Stimulated activated CD8-positive, alpha-beta memory T cell treated with anti-CD3 and anti-CD28 coated beads, Interleukin-7, amount 100 ng/mL, for 1 hour (primary cell): ENCODE data around the gene CTIF.

Experiments used
- DNase-seq, 2 donors: peaks; one replicate each; pipeline ENCODE4 v3.0.0-alpha.2; 2020; ENCODE audit warnings: low read depth in 2 of 2

The CTIF gene

DNA sequence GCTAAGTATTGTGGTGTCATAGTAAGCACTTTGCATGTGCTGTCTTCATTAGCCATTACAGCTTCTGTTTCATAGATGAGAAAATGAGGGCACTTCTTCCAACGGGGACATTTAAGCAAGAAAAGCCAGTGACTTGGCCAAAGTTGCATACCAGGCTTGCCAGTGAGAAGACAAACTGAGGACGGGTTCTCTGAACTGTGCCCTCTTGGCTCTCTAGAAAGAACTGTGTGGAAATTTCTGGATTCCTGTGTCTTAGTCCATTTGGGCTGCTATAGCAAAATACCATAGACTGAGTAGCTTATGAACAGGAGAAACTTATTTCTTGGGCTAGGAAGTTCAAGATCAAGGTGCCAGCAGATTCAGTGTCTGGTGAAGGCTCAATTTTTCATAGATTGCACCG is 13.3 kb downstream of the CTIF start:
- no peak for DNase-seq

DNA sequence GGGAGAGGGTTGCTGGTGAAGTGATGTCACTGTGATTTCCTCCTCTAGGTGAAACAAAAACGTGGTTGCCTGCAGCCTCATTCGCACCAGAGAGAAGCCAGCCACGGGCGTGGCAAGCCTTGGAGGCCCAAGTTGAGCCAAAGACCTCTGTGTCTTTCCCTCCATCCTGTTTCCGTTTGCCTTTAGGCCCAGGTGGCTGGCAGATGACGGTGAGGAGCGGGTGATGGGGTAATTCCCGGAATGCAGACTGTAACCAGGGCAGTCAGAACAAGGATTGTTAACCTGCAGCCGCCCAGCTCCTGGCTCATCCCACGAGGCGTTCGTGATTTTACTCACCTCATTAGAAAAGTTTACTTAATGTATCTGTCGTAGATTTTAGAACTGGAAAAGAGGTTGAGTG is 14.4 kb downstream of the CTIF start:
- no peak for DNase-seq

DNA sequence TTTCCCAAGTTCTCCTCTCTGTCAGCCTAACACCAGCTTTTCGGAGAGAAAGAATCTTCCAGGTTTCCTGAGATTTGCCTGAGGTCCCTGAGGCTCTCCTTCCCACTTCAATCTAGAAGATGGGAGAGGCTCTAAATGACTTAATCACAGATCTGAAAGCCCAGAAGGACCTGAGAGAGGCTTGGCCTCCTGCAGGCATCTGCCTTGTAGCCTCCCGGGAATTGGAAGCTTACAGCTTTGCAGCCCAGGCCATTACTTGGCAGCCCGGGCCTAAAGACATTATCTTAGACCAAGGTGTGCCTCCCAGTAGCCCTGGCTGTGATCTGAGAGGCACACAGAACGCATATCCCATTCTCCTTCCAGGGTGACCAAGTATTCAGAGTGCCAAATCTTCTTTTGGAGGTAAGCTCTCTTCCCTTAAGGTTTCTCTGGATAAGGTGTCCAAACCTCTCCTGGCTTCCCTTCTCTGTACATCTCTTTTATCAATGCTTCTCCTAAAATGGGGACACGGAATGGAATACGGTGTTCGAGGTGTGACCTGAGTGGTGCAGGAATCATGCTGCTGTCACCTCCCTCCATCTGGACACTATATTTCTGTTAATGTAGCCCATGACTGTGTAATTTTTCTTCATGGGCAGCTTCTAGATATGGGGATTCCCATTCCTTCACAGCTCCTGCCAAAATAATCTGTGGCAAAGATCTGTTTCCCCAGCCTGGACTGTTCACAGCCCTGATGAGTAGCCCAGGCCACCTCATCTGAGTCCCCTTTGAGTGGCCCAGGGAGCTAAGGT is 16.0 kb downstream of the CTIF start:
- DNase-seq: no peak

DNA sequence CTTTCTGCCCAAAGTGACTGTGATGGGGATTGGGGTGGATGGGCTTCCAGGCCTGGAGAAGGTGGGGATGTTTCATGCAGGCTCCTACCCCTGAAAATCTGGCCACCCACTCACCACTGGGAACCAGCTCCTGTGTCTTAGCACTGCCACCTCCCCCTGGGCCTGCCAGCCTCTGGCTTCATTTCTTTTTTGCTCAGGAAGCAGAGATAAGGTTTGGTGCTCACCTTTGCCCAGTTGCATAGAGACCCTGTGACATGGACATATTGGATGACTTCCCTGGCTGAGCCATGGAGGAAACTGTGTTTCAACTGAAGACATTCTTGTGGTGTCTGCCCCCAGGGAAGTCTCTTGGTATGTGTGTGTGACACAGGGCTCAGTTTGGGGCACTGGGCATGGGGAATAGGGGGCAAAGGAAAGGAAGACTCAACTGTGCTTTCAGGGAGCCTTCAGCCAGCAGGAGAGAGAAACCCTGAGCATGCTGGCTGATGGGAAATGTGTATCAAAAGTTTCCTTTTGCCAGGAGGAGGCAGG is 16.7 kb downstream of the CTIF start:
- no peak for DNase-seq

DNA sequence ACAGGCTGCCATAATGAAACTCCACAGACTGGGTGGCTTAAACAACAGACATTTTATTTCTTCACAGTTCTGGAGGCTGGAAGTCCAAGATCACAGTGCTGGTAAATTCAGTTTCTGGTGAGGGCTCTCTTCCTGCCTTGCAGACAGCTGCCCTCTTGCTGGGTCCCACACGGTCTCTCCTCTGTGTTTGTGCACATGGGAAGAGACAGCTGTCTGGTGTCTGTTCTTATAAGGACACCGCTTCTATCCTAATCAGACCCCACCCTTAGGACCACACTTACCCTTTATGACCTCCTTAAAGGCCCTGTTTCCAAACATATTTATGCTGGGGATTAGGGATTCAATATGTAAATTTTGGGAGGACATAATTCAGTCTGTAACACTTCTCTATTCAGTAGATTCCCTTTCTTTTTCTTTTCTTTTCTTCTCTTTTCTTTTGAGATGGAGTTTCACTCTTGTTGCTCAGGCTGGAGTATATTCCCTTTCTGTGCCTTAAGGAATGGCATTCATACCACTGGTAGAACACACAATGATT is 18.9 kb downstream of the CTIF start:
- no peak for DNase-seq

DNA sequence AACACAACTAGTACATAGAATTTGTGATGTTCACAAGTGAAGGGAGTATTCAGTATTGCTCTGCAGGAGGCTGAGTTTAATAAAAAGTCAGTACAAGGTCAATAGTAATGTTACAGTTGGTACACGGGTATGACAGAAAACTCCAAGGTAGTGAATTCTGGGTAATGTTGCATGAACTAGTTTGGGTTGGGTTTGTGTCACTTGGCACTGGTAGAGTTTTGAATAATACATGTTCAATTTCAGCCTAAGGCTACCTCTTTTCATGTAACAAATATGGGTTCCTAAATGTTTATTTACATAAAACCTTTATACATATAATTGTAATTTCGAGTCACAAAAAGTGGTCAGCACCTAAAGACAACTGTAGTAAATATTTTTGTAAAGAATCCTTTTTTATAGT is 19.4 kb downstream of the CTIF start:
- DNase-seq: no peak

DNA sequence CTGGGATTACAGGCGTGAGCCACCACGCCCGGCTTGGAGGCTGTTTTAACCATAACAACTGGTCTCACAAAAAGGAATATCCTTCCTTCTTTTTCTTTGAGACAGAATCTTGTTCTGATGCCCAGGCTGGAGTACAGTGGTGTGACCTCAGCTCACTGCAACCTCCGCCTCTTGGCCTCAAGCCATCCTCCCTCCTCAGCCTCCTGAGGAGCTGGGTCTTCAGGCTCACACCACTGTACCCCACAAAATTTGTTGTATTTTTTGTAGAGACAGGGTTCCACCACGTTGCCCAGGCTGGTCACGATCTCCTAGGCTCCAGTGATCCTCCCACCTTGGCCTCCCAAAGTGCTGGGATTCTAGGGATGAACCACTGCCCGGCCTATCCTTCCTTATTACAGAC is 21.7 kb downstream of the CTIF start:
- no peak for DNase-seq

DNA sequence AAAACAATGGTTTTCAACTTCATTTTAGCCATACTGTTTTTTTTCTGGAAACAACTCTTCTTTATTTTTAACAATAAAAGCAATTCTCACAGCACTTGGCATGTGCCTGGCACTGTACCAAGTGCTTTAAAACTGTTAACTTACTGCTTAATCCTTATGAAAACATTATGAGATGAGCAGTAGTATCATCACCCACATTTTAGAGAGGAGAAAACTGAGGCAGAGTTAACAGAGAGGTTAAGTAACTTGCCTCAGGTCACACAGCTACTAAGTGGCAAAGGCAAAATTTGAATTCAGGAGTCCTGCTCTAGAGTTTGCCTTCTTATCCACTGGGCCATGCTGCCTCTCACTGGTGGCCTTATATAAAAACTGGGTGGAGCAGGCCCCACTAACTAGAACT is 23.2 kb downstream of the CTIF start:
- no peak for DNase-seq

DNA sequence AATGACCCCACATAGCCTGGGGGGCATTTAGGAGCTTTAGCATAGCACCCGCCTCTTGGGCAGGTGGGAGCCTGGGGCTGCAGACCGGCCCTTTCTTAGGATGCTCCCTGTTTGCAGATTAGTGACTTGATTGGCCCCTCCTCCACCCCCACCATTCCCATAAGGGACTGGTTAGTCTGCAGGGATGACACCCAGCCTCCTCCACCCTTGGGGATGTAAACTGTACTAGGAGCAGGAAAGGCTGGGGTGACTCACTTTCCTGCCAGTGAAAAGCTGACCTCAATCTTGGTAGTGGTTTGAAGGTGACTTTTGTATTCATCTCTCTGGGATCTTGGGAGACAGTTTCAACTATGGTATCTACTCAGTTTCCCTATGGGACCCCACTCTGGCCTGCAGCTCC is 24.2 kb downstream of the CTIF start:
- DNase-seq: no peak

DNA sequence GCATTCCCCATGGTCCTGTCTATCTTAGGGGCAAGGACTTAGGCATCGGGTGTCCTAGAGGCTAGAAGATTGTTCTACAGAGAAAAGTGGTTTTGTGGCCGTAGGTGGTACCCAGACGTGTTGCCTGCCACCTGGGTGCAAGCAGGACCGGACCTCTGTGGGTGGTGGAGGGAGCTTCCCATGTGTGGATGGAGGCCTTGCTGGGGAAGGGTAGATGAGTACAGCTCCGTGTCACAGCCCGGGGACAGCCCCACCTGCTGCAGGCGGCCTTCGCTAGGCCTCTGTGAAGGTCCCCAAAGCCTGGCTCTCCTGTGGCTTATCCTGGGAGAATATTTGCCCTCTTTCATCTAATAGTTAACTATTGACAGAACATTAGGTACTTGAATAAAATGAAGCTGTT is 25.3 kb downstream of the CTIF start:
- DNase-seq: no peak

DNA sequence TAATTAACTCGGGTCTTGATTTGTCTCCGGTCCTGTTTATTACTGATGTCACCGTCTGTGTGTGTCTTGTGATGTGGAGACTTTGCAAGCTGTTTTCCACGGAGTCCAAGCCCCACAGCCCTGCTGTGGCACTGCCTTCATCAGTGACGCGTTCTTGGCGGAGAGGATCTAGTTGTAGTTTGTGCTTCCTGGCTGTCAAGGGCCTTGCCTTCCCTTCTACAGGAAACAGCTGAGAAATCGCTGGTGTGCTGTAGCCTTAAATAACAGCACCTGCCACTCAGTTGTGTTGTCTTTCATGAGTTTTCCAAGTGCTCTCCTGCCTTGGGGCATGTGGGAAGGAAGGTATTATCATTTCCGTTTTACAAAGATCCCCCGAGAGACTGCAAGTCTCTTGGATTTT is 26.3 kb downstream of the CTIF start:
- no peak for DNase-seq

DNA sequence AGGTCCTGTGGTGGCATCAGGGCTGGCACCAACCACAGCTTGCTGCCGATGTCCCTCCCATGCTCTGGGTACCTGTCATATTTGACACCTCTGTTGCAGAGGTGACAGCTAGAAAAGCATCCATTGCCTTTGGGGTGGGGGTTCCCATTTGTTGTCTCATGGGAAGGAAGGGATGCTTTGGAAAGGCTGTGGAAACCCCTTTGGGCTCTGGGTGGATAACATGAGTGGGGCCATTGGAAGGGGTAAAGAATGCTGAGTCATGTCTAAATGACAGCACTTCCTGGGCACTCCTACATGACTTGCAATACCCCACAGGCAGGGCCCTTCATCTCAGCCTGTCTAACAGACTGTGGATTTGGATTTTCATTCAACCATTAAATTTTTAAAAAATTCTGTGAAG is 27.8 kb downstream of the CTIF start:
- no peak for DNase-seq

DNA sequence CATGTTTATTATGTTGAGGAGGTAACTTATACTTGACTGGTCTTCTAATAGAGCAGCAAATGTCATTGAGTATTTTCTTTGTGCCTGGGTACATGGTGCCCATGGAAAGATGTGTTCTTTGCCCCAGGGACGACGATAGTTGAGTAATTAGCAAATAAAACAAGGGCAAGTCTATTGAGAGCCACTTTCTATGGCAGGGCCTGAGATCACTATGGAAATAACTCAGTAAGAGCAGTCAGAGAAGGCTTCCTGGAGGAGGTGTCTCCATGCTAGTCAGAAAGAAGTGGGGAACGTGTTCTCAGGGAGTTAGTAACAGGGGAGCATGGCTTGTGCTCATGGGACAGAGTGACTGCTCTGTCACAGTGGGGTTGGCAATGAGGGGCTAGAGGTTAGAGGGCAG is 28.6 kb downstream of the CTIF start:
- DNase-seq: no peak

DNA sequence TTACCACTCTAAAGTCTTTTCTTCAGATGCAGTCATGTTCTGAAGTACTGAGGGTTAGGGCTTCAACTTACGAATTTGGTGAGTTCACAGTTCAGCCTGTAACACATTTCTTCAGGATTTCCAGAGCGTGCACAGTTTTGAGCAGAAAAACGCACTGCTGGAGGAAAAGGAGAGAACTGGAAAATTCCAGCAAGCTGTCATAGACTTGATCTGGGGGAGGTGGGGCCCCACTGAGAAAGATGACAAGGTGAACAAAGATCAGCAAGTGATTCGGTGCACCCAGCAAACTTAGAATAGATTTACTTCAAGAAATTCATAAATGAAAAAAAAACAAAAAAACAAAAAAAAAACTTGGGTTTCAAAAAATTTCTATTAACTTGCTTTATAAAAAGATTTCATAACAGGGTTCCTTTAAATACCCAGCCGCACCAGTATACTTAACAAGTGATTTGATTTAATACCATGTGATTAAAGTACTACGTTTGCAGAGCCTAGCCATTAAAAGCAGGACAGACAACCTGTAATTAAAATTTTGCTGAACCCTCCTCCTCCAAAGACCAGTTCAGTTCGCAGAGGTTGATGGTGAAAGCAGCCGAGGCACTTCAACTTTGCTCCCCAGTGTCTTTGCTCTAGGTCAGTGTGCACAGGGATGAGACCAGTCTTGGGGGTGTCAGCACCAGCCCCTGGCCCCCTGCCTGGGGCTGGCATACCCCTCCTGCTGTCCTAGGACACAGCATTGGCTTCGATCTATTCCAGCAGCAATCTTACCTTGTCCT is 30.5 kb downstream of the CTIF start:
- DNase-seq: no peak

DNA sequence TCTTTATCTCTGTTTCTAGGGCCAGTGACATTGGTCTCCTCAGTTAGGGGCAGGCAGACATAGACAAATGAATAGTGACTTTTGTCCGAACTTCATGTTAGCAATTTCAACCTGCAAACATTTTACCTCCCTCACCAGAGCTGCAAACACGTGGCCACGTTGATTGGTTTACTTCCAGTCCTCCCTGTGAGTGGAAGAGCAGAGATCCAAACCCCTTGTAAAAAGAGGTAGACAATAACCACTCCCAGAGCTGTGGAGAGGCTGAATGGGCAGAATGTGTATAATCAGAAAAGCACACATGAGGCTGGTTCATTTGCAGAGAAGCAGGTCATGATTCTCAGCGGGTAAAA is 31.1 kb downstream of the CTIF start:
- DNase-seq: no peak

DNA sequence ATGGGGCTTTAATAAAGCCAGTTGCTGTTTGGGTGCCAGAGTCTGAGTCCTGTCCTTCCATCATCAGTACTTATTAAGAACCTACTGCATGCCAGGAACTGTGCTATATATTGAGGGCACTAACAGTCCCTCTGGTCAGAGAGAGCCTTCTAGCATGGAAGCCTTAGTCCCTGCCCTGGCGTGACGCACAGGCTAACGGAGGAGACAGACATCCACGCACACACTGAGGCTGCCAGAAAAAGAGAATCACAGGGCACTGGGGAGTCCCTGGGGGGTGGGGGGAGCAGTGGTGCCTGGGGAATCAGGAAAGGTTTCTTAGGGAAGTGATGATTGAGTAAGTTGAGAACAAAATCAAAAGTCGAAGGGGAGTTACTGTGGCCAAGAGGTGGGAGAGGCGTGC is 31.5 kb downstream of the CTIF start:
- DNase-seq: no peak

DNA sequence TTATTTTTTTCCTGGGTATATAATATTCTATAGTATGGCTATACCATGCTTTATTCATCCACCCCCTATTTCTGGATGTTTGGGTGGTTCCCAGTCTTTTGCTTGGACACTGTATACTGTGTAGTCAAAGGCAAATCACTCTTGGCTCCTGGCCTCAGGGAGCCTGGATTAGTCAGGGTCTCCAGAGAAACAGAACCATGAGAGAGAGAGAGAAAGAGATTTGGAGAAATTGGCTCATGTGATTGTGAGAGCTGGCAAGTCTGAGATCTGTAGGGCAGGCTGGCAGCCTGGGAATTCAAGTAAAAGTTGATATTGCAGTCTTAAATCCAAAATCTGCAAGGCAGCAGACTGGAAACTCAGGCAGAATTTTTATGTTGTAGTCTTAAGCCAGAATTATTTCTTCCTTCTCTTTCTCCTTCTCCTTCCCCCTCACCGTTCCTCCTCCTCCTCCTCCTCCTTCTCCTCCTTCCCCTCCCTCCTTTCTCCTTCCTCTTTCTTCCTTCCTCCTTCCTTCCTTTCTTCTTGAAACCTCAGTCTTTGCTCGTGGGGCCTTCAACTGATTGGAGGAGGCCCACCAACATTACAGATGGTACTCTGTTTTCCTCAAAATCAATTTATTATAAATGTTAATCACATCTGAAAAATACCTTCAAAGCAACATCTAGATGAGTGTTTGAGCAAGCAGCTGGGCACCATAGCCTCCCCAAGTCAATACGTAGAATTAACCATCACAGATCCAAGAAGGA is 33.0 kb downstream of the CTIF start:
- DNase-seq: no peak

DNA sequence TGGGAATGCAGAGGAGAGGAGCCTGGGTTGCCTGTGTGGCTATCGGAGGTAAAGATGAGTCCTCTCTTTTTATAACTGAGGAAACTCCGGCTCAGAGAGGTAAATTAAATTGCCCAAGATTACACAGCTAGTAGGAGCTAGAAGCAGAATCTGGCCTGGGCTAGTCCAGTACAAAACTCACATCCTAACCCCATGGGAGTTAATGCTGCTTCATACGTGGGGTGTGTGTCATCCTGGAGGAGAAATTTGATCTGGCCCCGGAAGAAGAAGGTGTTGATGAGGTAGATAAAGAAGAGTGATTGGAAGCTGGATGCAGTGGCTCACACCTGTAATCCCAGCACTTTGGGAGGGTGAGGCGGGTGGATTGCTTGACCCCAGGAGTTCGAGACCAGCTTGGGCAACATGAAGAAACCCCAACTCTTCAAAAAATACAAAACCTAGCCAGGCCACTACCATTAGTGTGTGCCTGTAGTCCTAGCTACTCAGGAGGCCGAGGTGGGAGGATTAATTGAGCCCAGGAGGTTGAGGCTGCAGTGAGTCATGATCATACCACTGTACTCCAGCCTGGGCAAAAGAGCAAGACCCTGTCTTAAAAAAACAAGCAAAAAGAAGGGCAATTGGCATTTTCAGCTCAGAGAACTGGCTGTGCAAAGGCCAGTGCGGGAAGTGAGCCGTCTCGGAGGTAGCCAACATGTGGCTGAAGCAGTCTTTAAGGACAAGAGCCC is 33.7 kb downstream of the CTIF start:
- no peak for DNase-seq

DNA sequence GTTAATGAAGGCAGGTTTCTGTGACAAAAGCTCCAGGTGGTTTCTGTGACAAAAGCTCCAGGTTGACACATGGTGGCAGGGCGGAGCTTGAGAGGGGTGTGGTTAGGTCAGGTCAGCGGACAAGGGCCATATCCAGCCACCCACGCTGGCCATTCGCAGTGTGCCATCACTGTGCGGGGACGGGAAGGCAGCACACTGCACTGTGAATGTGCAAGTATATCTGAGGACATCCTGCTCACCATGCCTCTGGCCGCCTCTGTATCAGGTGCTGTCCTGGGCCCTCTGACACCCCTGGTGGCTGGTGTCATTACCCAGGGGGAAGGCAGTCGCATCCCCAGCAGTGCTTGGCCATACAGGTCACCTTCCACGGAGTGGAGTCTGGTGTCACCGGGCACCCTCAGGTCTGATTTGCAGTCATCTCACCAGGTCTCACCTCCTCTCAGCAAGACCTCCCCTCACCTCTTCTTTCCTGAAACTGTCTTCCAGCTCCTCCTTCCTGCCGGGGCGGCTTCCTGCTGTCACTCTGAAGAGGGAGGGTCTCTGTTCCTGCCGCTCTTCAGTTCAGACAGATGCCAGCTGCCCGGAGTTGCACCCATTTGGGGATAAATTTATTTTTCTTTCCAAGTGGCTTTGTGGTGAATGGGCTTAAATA is 34.9 kb downstream of the CTIF start:
- no peak for DNase-seq

DNA sequence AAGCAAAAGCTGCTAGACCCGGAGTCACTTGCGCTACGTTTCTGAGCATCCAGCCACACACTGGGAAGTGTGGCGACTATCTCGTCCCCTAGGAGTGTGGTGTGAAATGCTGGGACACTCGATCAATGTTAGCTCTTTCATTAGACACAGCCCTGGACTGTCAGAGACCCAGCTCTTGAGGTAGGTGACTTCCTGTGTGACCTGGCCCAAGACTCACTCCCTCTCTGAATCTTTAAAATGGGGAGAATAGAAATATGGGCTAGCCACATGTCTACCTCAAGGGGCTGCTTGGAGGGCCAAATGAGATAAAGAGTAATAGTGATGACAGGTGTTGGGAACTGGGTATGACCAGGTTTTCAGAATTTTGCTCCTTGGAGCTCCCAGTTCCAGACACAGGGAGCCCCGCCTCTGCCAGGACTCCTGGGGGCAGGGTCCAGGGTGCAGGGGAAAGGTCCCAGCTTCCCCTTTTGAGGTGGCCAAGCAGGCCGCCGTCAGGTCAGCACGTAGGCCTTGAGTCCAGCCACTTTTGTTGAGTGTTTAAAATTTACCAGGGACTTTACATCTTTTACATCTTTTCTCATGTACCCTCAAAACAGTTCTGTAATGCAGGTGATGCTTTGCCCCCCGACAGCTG is 36.0 kb downstream of the CTIF start:
- DNase-seq: no peak

DNA sequence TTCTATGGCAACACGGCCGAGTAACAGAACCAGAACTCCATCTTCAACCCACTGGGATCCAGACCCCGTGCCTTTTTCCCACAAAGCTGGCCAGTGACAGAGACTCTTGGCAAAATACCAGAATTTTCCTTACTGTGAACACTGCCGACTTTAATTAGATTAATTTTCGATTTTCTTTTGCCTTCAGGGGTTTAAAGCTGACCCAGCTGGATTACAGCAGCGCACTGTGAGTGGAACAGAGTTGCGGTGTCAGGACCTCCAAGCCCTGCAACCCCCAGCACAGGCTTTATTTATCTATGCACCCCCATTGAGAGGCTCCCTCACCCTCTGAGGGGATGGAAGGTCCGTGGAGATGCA is 36.4 kb downstream of the CTIF start:
- DNase-seq: no peak
